Stimulated activated CD8-positive, alpha-beta memory T cell treated with anti-CD3 and anti-CD28 coated beads, Interleukin-4, amount 100 ng/mL, for 24 hours (primary cell): Measurements from ENCODE around the gene VKORC1.

Source experiments
- DNase-seq: peaks from one replicate; pipeline ENCODE4 v3.0.0-alpha.2; 2020; ENCODE audit warnings: low read depth

VKORC1 gene

GRCh38 chr16:31130336-31130891 lies 35.8 kb upstream of the VKORC1 start:
- DNase-seq = no peak

- no peak for DNase-seq
Observed at GRCh38 chr16:31129568-31130335, 35.2 kb upstream of the VKORC1 start.

GRCh38 chr16:31128711-31129567 lies 34.3 kb upstream of the VKORC1 start:
- DNase-seq = no peak

GRCh38 chr16:31127182-31127581 lies 32.6 kb upstream of the VKORC1 start:
- no peak for DNase-seq

- DNase-seq = no peak
Observed at GRCh38 chr16:31125844-31126243, 31.2 kb upstream of the VKORC1 start.

- DNase-seq = no peak
Observed at GRCh38 chr16:31120129-31120528, 25.5 kb upstream of the VKORC1 start.

- no peak for DNase-seq
Observed at GRCh38 chr16:31118223-31119155, 23.9 kb upstream of the VKORC1 start.

- DNase-seq = peak; percentile 95
Observed at GRCh38 chr16:31117384-31118222, 23.0 kb upstream of the VKORC1 start, which contains the start of gene KAT8. Gene KAT8, plus strand, starts transcription at chr16:31117664. Its CDS starts 18 bp downstream, at chr16:31117682.

GRCh38 chr16:31114468-31114867 lies 19.9 kb upstream of the VKORC1 start:
- DNase-seq = no peak

- DNase-seq = no peak
Observed at GRCh38 chr16:31113121-31114120, 18.8 kb upstream of the VKORC1 start.

- no peak for DNase-seq
Observed at GRCh38 chr16:31112711-31113110, 18.1 kb upstream of the VKORC1 start.

- no peak for DNase-seq
Observed at GRCh38 chr16:31111881-31112466, 17.4 kb upstream of the VKORC1 start.

GRCh38 chr16:31110106-31111034 lies 15.8 kb upstream of the VKORC1 start:
- DNase-seq = no peak

GRCh38 chr16:31109622-31110021 lies 15.0 kb upstream of the VKORC1 start:
- no peak for DNase-seq

- no peak for DNase-seq
Observed at GRCh38 chr16:31108794-31109558, 14.4 kb upstream of the VKORC1 start.

GRCh38 chr16:31108035-31108793 lies 13.6 kb upstream of the VKORC1 start, which contains the start of gene BCKDK:
Gene BCKDK, plus strand, starts transcription at chr16:31108386. Its CDS starts 838 bp downstream, at chr16:31109224.
- DNase-seq = peak; percentile 71
